PC-9 (cell line): ENCODE results near the gene OTP. TPM values are rescaled to one million over a fixed set of nuclear protein-coding genes. Genes with fewer than 3 reads are reported as not detected.
A peak's percentile ranks its signal among the peaks of the same experiment; 100 is the strongest.

Source experiments
- BruUV-seq: library from RNA; stranded (reverse); fragments of 400-500 nt; replicated peaks from 2 replicates; lab custom pipeline; 2021; lab: Mats Ljungman, UMichigan
- CTCF ChIA-PET: fragments of 300-600 bp; sonication (Branson Sonifier 250); formaldehyde crosslinking; loops from one replicate; lab custom pipeline; 2022; ENCODE audit warnings: antibody characterized with exemption; lab: Charles Lee
- POLR2A ChIA-PET: fragments of 300-600 bp; sonication (Branson Sonifier 250); formaldehyde crosslinking; loops from one replicate; lab custom pipeline; 2022; ENCODE audit warnings: antibody characterized with exemption; ENCODE audit not compliant: unreplicated experiment; lab: Charles Lee
- DNase-seq, 2 experiments: peaks; one replicate each; pipeline versions ENCODE4 v3.0.0 to v3.0.0-alpha.2; 2015 to 2022; ENCODE audit warnings: mixed read lengths in 1 of 2
- H2AFZ ChIP-seq: fragments of 200-600 bp; sonication (generic); 2 replicates; pipeline ENCODE4 v1.8.1; 2017; ENCODE audit warnings: antibody characterized with exemption
- H3F3A ChIP-seq: fragments of 200-600 bp; sonication (generic); 2 replicates; pipeline ENCODE4 v1.8.1; 2017; ENCODE audit warnings: antibody characterized with exemption, mild to moderate bottlenecking, low read depth; ENCODE audit not compliant: insufficient read depth
- H3K27ac ChIP-seq: fragments of 200-600 bp; sonication (generic); 2 replicates; pipeline ENCODE4 v1.6.1; 2016; ENCODE audit warnings: mixed run types
- H3K27me3 ChIP-seq: fragments of 200-600 bp; sonication (generic); 2 replicates; pipeline ENCODE4 v1.6.1; 2016; ENCODE audit warnings: low read depth, mixed run types; ENCODE audit not compliant: insufficient read depth
- H3K36me3 ChIP-seq: fragments of 200-600 bp; sonication (generic); 2 replicates; pipeline ENCODE4 v1.6.1; 2016; ENCODE audit warnings: low read depth, mixed run types
- H3K4me1 ChIP-seq: fragments of 200-600 bp; sonication (generic); replicated peaks from 2 replicates; pipeline ENCODE4 v1.6.1; 2016; ENCODE audit warnings: mixed run types; ENCODE audit not compliant: insufficient read depth
- H3K4me2 ChIP-seq: fragments of 200-600 bp; sonication (generic); 2 replicates; pipeline ENCODE4 v1.6.1; 2017; ENCODE audit warnings: mixed run types
- H3K4me3 ChIP-seq: fragments of 200-600 bp; sonication (generic); 2 replicates; pipeline ENCODE4 v1.6.1; 2016; ENCODE audit warnings: mixed run types
- H3K79me2 ChIP-seq: fragments of 200-600 bp; sonication (generic); 2 replicates; pipeline ENCODE4 v1.6.1; 2017; ENCODE audit warnings: low read depth, mixed run types
- H3K9me2 ChIP-seq: fragments of 200-600 bp; sonication (generic); 2 replicates; pipeline ENCODE4 v1.8.1; 2017; ENCODE audit warnings: mild to moderate bottlenecking; ENCODE audit not compliant: insufficient read depth
- H3K9me3 ChIP-seq: fragments of 200-600 bp; sonication (generic); 2 replicates; pipeline ENCODE4 v1.8.1; 2016; ENCODE audit warnings: low read depth; ENCODE audit not compliant: insufficient read depth
- H4K20me1 ChIP-seq: fragments of 200-600 bp; sonication (generic); 2 replicates; pipeline ENCODE4 v1.8.1; 2017; ENCODE audit not compliant: insufficient read depth
- CTCF ChIP-seq: fragments of 200-600 bp; sonication (generic); conservative IDR thresholded peaks from 2 replicates; pipeline ENCODE4 v1.6.1; 2017; ENCODE audit warnings: mixed run types, antibody characterized with exemption, mild to moderate bottlenecking, moderate library complexity
- EZH2 ChIP-seq: fragments of 200-600 bp; sonication (generic); IDR thresholded peaks from 2 replicates; pipeline ENCODE4 v1.8.0; 2017; ENCODE audit warnings: antibody characterized with exemption, low read depth
- intact Hi-C: fragments of 100-400 bp; cut with micrococcal nuclease; formaldehyde crosslinking; loops from one replicate; pipeline ENCODE4 v1.10.0; 2022; ENCODE audit not compliant: unreplicated experiment
- total RNA-seq: library from RNA; stranded (reverse); gene quantifications from 2 replicates; pipeline ENCODE4 v1.2.3, GENCODE V29; 2021

Gene OTP
- total RNA-seq, 1 experiment from 2014 or later, result not detected

- DNase-seq, result no peak
- no peak for TF ChIP-seq CTCF
- no peak for TF ChIP-seq EZH2
- H3K4me1 ChIP-seq, result no peaks in the 10 kb centered on the region
- POLR2A ChIA-PET, result no interaction called here
- no peaks in the 10 kb centered on the region for H3K9me2 ChIP-seq
- no peaks in the 10 kb centered on the region for H3K79me2 ChIP-seq
- intact Hi-C loops, result loop anchor here (10.0 kb wide), 1 partner anchor 355 kb away; no protein-coding TSS in a partner anchor
- H3K9me3 ChIP-seq, result no peaks in the 10 kb centered on the region
- H4K20me1 ChIP-seq, result no peaks in the 10 kb centered on the region
- no peak overlapping the region for H3K27ac ChIP-seq
- H3K36me3 ChIP-seq, result no peaks in the 10 kb centered on the region
- 0 out of 2 replicates have a peak, but pooled peaks cover 9% of the 10 kb centered on the region for H3K27me3 ChIP-seq
- no peak overlapping the region for H2AFZ ChIP-seq
- H3F3A ChIP-seq, result no peaks in the 10 kb centered on the region
- no peak overlapping the region for H3K4me3 ChIP-seq
- CTCF ChIA-PET, result no interaction called here
- no peak overlapping the region for H3K4me2 ChIP-seq
- no TSS peak for BruUV-seq
Measured at GRCh38 chr5:77649776-77650175, 11.3 kb upstream of the OTP start.

GRCh38 chr5:77645995-77646639 lies 7.6 kb upstream of the OTP start:
- ChIA-PET POLR2A (no interaction called here), CTCF (no interaction called here)
- no peaks in the 10 kb centered on the region for H3K9me2 ChIP-seq
- no peaks in the 10 kb centered on the region for H3K79me2 ChIP-seq
- no peak for DNase-seq
- no peaks in the 10 kb centered on the region for H3F3A ChIP-seq
- no peaks in the 10 kb centered on the region for H3K4me1 ChIP-seq
- H3K27ac ChIP-seq, result no peak overlapping the region
- H3K27me3 ChIP-seq, result peaks cover 23% of the 10 kb centered on the region; the same call in 1 of the 2 replicates
- no peak overlapping the region for H3K4me3 ChIP-seq
- no peak for TF ChIP-seq EZH2
- TF ChIP-seq CTCF, result no peak
- no peaks in the 10 kb centered on the region for H3K9me3 ChIP-seq
- BruUV-seq, result no TSS peak
- no peaks in the 10 kb centered on the region for H4K20me1 ChIP-seq
- no peaks in the 10 kb centered on the region for H3K36me3 ChIP-seq
- no peak overlapping the region for H3K4me2 ChIP-seq
- intact Hi-C loops, result loop anchor here (10.0 kb wide), 1 partner anchor 359 kb away; no protein-coding TSS in a partner anchor
- H2AFZ ChIP-seq, result no peak overlapping the region

- peaks cover 23% of the 10 kb centered on the region; the same call in 1 of the 2 replicates for H3K27me3 ChIP-seq
- H3K27ac ChIP-seq, result no peak overlapping the region
- H3K79me2 ChIP-seq, result no peaks in the 10 kb centered on the region
- no peaks in the 10 kb centered on the region for H3K4me1 ChIP-seq
- POLR2A ChIA-PET, result no interaction called here
- no peak overlapping the region for H3K4me3 ChIP-seq
- no peak overlapping the region for H3K4me2 ChIP-seq
- H2AFZ ChIP-seq, result no peak overlapping the region
- intact Hi-C loops, result loop anchor here (10.0 kb wide), 1 partner anchor 359 kb away; no protein-coding TSS in a partner anchor
- no peaks in the 10 kb centered on the region for H3K36me3 ChIP-seq
- TF ChIP-seq CTCF (no peak), EZH2 (no peak)
- no peaks in the 10 kb centered on the region for H4K20me1 ChIP-seq
- CTCF ChIA-PET, result interaction anchor here (0.6 kb wide), 1 partner anchor 25 kb away, joined by 6 read pairs; no protein-coding TSS in a partner anchor
- peak in 1 of 2 experiments; percentile 50 for DNase-seq
- no peaks in the 10 kb centered on the region for H3K9me3 ChIP-seq
- H3F3A ChIP-seq, result no peaks in the 10 kb centered on the region
- BruUV-seq, result no TSS peak
- no peaks in the 10 kb centered on the region for H3K9me2 ChIP-seq
Measured at GRCh38 chr5:77645158-77645994, 6.9 kb upstream of the OTP start.
